BJ (cell line): ENCODE data around the gene ACCS. TPM values are rescaled to one million over a fixed set of nuclear protein-coding genes. Genes with fewer than 3 reads are reported as not detected.
A peak's percentile ranks its signal among the peaks of the same experiment; 100 is the strongest.

Source experiments
- CTCF ChIA-PET: fragments of 350-600 bp; formaldehyde crosslinking; extraction: SDS; loops from one replicate; lab custom pipeline; 2021; ENCODE audit warnings: antibody characterized with exemption, inconsistent platforms; lab: Yijun Ruan, JAX
- POLR2A ChIA-PET: fragments of 300-600 bp; sonication (Branson Sonifier 250); formaldehyde crosslinking; extraction: SDS; loops from one replicate; lab custom pipeline; 2021; ENCODE audit warnings: antibody characterized with exemption; lab: Charles Lee
- DNase-seq: peaks from one replicate; pipeline ENCODE4 v3.0.0-alpha.2; 2011; ENCODE audit warnings: low read depth
- H3K27me3 ChIP-seq: 2 replicates; pipeline ENCODE4 v1.6.0; 2011; ENCODE audit warnings: low read length; ENCODE audit not compliant: control insufficient read depth, insufficient read depth
- H3K36me3 ChIP-seq: 2 replicates; pipeline ENCODE4 v1.5.1; 2011; ENCODE audit warnings: low read length; ENCODE audit not compliant: control insufficient read depth, insufficient read depth
- H3K4me3 ChIP-seq: 2 replicates; pipeline ENCODE4 v1.5.1; 2011; ENCODE audit warnings: low read depth, mild to moderate bottlenecking, control low read depth, low read length
- polyA plus RNA-seq: library from polyadenylated mRNA; depleted of rRNA; stranded (reverse); fragments of >200 nt; gene quantifications from 2 replicates; pipeline ENCODE4 v1.2.3, GENCODE V29; 2011
- TF ChIP-seq, protein P1 (sequence below): IDR thresholded peaks from 2 replicates; pipeline ENCODE4 v1.5.1; 2011; ENCODE audit warnings: low read depth, mild to moderate bottlenecking, control low read depth, inconsistent platforms, low read length, moderate library complexity; ENCODE audit not compliant: insufficient read depth

Gene ACCS
- polyA plus RNA-seq, 1 experiment, result 13.7 TPM

DNA sequence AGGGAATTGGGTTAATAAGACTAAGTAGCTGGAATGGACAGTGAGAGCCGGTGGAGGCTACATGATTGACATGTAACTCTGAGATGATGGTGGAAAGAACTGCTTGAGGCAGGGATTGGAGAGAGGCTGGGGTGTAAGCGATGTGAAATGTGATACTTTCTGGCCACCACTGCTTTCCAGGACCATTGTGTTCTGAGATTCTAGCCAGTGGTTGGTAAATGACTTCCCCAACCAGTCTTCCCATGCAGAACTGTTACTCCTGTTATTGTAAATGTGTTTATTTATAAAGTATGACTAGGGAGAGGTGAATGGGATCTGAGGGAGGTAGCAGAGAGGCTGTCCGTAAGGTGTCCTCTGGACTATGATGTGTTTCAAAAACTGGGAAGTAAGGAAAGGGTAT lies 47.5 kb downstream of the ACCS start:
- peaks cover 8% of the 10 kb centered on the region for H3K36me3 ChIP-seq
- no peak overlapping the region for H3K4me3 ChIP-seq
- POLR2A ChIA-PET, result no interaction called here
- TF ChIP-seq, protein P1, sequence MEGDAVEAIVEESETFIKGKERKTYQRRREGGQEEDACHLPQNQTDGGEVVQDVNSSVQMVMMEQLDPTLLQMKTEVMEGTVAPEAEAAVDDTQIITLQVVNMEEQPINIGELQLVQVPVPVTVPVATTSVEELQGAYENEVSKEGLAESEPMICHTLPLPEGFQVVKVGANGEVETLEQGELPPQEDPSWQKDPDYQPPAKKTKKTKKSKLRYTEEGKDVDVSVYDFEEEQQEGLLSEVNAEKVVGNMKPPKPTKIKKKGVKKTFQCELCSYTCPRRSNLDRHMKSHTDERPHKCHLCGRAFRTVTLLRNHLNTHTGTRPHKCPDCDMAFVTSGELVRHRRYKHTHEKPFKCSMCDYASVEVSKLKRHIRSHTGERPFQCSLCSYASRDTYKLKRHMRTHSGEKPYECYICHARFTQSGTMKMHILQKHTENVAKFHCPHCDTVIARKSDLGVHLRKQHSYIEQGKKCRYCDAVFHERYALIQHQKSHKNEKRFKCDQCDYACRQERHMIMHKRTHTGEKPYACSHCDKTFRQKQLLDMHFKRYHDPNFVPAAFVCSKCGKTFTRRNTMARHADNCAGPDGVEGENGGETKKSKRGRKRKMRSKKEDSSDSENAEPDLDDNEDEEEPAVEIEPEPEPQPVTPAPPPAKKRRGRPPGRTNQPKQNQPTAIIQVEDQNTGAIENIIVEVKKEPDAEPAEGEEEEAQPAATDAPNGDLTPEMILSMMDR, result no peak
- no peak for DNase-seq
- CTCF ChIA-PET, result interaction anchor here (0.6 to 1.1 kb wide), 2 partner anchors 18 to 24 kb away, joined by 3 to 5 read pairs; partner anchors contain the start of gene EXT2
- no peaks in the 10 kb centered on the region for H3K27me3 ChIP-seq

DNA sequence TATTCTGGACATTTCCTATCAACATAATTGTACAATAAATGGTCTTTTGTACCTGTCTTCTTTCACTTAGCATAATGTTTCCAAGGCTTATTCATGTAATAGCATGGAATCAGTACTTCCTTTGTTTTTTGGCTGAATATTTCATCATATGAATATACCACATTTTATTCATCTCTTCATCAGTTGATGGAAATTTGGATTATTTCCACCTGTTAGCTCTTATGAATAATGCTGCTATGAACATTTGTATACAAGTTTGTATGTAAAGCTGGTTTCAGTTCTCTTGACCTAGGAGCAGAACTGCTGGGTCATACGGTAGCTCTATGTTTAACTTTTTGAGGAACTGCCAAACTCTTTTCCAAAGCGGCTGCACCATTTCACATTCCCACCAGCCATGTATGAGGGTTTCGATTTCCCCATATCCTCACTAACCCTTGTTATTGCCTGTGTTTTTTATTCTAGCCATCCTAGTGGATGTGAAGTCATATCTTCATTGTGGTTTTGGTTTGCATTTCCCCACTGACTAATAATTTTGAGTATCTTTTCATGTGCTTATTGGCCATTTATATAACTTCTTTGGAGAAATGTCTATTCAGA lies 50.3 kb downstream of the ACCS start:
- peaks cover 9% of the 10 kb centered on the region for H3K36me3 ChIP-seq
- DNase-seq, result no peak
- POLR2A ChIA-PET, result no interaction called here

DNA sequence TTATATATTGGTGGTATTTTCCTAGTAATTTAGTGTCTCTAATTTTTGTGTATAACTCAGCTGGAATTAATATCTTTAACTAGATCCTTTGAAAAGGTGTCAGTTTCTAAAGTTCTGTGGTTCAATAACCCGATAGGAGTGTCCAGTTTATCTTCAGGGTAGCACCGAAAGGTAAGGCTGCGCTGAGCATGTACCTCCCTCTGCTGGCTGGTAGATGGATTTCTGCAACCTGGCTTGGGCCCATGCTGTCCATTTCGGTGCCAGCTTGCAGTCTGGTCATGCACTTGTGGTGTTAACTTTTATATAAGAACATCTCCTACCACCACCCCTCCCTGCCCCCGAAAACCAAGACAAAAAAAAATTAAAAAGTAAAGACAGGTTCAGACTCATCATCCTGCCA lies 54.1 kb downstream of the ACCS start:
- H3K27me3 ChIP-seq, result no peaks in the 10 kb centered on the region
- TF ChIP-seq, protein P1, result peak; percentile 22; the same call in 1 of the 2 replicates
- no peak overlapping the region for H3K4me3 ChIP-seq
- peaks cover 6% of the 10 kb centered on the region; the same call in 1 of the 2 replicates for H3K36me3 ChIP-seq
- ChIA-PET POLR2A (no interaction called here), CTCF (interaction anchor here (0.7 to 2.6 kb wide), 8 partner anchors 10 to 58 kb away, joined by 3 to 13 read pairs (median 5); no protein-coding TSS in a partner anchor)
- no peak for DNase-seq

More for the DNA sequence above, 50.3 kb downstream of the ACCS start:
- TF ChIP-seq, protein P1, result no peak
- H3K27me3 ChIP-seq, result no peaks in the 10 kb centered on the region
- H3K4me3 ChIP-seq, result no peak overlapping the region
- CTCF ChIA-PET, result interaction anchor here (1.1 kb wide), 2 partner anchors 23 to 141 kb away, joined by 3 read pairs; no protein-coding TSS in a partner anchor

DNA sequence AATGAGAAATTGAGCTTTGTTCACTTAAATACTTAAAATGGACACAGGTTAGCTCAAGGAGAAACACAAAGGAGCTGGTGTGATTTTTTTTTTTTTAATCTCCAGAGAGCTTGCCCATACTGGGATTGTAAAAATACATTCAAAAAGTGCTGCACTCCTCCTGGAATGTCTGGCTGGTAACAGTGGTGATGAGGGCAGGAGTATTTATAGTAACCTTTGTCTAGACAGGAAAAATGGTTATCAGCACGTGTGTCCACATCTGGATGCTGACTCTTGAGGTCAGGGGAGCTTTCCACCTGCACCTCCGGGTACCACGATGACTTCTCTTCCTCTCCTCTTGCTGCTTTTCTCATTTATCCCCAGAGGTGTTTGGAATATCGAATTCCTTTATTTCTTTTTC lies 59.5 kb downstream of the ACCS start:
- no peak for DNase-seq
- TF ChIP-seq, protein P1, result no peak
- CTCF ChIA-PET, result interaction anchor here (1.0 kb wide), 1 partner anchor 10 kb away, joined by 3 read pairs; no protein-coding TSS in a partner anchor
- POLR2A ChIA-PET, result no interaction called here
- H3K36me3 ChIP-seq, result peaks cover 13% of the 10 kb centered on the region
- no peak overlapping the region for H3K4me3 ChIP-seq
- no peaks in the 10 kb centered on the region for H3K27me3 ChIP-seq

DNA sequence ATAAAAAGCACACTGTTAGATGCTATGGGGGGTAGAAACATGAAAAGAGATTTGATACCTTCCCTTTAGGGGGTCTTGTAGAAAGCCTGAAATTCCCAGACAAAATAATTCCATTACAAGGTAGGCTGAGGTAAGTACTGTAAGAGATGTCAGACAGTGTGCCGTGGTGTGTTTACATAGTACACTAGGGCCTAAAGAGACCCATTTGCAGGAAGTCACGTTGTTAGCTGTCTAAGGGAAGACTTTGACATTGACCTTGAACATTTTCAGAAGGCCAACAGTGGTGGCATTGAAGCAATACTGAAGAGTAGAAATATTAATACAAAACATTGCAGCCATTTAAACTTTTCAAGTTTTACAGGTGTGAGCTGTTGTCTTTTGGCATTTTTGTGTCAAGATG lies 60.2 kb downstream of the ACCS start:
- ChIA-PET POLR2A (no interaction called here), CTCF (no interaction called here)
- no peak for DNase-seq
- TF ChIP-seq, protein P1, result no peak
- peaks cover 16% of the 10 kb centered on the region for H3K36me3 ChIP-seq
- H3K27me3 ChIP-seq, result no peaks in the 10 kb centered on the region
- H3K4me3 ChIP-seq, result no peak overlapping the region
